ENCODE data around the gene DNMT3A. TPM values are rescaled to one million over a fixed set of nuclear protein-coding genes. Genes with fewer than 3 reads are reported as not detected.

The DNMT3A gene
- total RNA-seq (10 to 100 TPM; 77.9 to 80.7 TPM), polyA plus RNA-seq (19.4 TPM)

DNA sequence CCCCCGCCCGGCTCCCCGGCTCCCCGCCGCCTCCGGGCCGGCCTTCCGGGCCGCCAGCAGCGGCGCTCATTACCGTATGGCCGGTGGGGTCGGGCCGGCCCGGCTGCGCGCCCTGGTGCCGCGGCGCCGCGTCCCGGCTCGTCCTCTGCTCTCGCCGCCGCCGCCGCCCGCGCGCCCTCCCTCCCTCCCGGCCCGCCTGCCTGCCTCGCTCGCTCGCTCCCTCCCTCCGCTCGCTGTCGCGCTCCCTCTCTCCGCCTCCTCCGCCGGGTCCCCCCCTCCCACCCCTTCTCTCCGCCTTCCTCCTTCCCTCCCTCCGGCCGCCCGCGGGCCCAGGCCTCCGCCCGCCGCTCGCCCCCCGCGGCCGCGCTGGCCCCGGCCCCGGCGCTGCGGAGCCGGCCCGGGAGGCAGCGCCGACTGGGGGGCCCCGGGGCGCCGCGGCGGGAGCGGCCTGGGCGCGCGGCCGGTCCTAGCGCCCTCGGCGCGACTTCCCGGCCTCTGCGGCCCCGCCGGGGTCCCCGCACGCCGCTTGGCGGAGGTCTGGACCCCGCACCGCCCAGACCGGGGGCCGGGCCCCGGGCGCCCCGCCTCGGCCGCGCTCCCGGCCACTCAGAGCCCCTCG lies at the start of gene DNMT3A:
Gene DNMT3A, minus strand, starts transcription at position 173 of the 619 bp plus-strand sequence. CDS start 27,941 bp downstream, outside the sequence.
- Mint-ChIP-seq H3K9me3 (no peaks in the 10 kb centered on the region), H3K27me3 (peaks cover 0 to 1% of the 10 kb centered on the region in 2 donors), H3K27ac (peak within 1 kb of the TSS in 4 of 8 donors; percentile 12 to 81 (median 42)), H3K4me3 (peak within 1 kb of the TSS; percentile 71 to 91 (median 77)), H3K4me1 (peaks cover 22 to 33% (median 27%) of the 10 kb centered on the region in 3 donors), H3K36me3 (peaks cover 0 to 3% (median 0%) of the 10 kb centered on the region in 3 donors)
- peak; percentile 37 to 69 (median 47) for DNase-seq
- POLR2A ChIA-PET, result interaction anchor here (0.7 to 1.0 kb wide), 3 partner anchors 34 to 65 kb away, joined by 3 to 5 read pairs (median 3); no protein-coding TSS in a partner anchor
- H3K4me1 ChIP-seq (ENCODE audit: insufficient read depth, low read length), result peaks cover 30% of the 10 kb centered on the region
- H3K4me3 ChIP-seq (ENCODE audit: low read length), result peak within 1 kb of the TSS; percentile 20
- no peaks in the 10 kb centered on the region for H3K36me3 ChIP-seq (ENCODE audit: insufficient read depth, low read length)
- H3K27ac ChIP-seq (ENCODE audit: low read depth, low read length), result no peak within 1 kb of the TSS
- no peaks in the 10 kb centered on the region for H3K27me3 ChIP-seq (ENCODE audit: insufficient read depth, low read length, poor library complexity, severe bottlenecking)
- CTCF ChIA-PET, result interaction anchor here (0.7 to 3.2 kb wide), 8 partner anchors 20 to 265 kb away, joined by 3 to 13 read pairs (median 6); no protein-coding TSS in a partner anchor
- H3K9me3 ChIP-seq (ENCODE audit: low read length), result no peaks in the 10 kb centered on the region

GRCh38 chr2:25389161-25389560 lies 47.4 kb upstream of the DNMT3A start:
- Mint-ChIP-seq H3K4me1 (peaks cover 0 to 4% (median 3%) of the 10 kb centered on the region in 3 donors), H3K27me3 (peaks cover 0 to 2% of the 10 kb centered on the region in 2 donors), H3K27ac (no peak overlapping the region), H3K4me3 (no peak overlapping the region), H3K36me3 (peaks cover 17 to 48% (median 23%) of the 10 kb centered on the region in 3 donors), H3K9me3 (no peaks in the 10 kb centered on the region)
- Histone ChIP-seq H3K27me3 (ENCODE audit: insufficient read depth, low read length, poor library complexity, severe bottlenecking) (no peaks in the 10 kb centered on the region), H3K36me3 (ENCODE audit: insufficient read depth, low read length) (no peaks in the 10 kb centered on the region), H3K9me3 (ENCODE audit: low read length) (no peaks in the 10 kb centered on the region), H3K27ac (ENCODE audit: low read depth, low read length) (no peak overlapping the region), H3K4me3 (ENCODE audit: low read length) (no peak overlapping the region), H3K4me1 (ENCODE audit: insufficient read depth, low read length) (no peaks in the 10 kb centered on the region)
- POLR2A ChIA-PET, result interaction anchor here (0.6 kb wide), 1 partner anchor 506 kb away, joined by 3 read pairs; no protein-coding TSS in a partner anchor
- CTCF ChIA-PET, result interaction anchor here (0.9 to 1.0 kb wide), 2 partner anchors 8 to 13 kb away, joined by 3 to 4 read pairs; no protein-coding TSS in a partner anchor
- DNase-seq, result no peak

- Mint-ChIP-seq H3K27me3 (peaks cover 0 to 2% of the 10 kb centered on the region in 2 donors), H3K9me3 (no peaks in the 10 kb centered on the region), H3K36me3 (peaks cover 17 to 50% (median 23%) of the 10 kb centered on the region in 3 donors), H3K4me3 (no peak overlapping the region), H3K4me1 (peaks cover 0 to 4% (median 3%) of the 10 kb centered on the region in 3 donors), H3K27ac (peak overlapping the region in 3 of 8 donors; percentile 14 to 57 (median 40))
- no peak for DNase-seq
- ChIA-PET CTCF (interaction anchor here (0.9 to 1.1 kb wide), 2 partner anchors 9 to 26 kb away, joined by 3 to 4 read pairs; no protein-coding TSS in a partner anchor), POLR2A (interaction anchor here (0.6 kb wide), 1 partner anchor 507 kb away, joined by 3 read pairs; no protein-coding TSS in a partner anchor)
- no peaks in the 10 kb centered on the region for H3K4me1 ChIP-seq (ENCODE audit: insufficient read depth, low read length)
- H3K27ac ChIP-seq (ENCODE audit: low read depth, low read length), result no peak overlapping the region
- no peaks in the 10 kb centered on the region for H3K9me3 ChIP-seq (ENCODE audit: low read length)
- no peak overlapping the region for H3K4me3 ChIP-seq (ENCODE audit: low read length)
- H3K27me3 ChIP-seq (ENCODE audit: insufficient read depth, low read length, poor library complexity, severe bottlenecking), result no peaks in the 10 kb centered on the region
- no peaks in the 10 kb centered on the region for H3K36me3 ChIP-seq (ENCODE audit: insufficient read depth, low read length)
Observed at GRCh38 chr2:25388491-25388890, 46.8 kb upstream of the DNMT3A start.

DNA sequence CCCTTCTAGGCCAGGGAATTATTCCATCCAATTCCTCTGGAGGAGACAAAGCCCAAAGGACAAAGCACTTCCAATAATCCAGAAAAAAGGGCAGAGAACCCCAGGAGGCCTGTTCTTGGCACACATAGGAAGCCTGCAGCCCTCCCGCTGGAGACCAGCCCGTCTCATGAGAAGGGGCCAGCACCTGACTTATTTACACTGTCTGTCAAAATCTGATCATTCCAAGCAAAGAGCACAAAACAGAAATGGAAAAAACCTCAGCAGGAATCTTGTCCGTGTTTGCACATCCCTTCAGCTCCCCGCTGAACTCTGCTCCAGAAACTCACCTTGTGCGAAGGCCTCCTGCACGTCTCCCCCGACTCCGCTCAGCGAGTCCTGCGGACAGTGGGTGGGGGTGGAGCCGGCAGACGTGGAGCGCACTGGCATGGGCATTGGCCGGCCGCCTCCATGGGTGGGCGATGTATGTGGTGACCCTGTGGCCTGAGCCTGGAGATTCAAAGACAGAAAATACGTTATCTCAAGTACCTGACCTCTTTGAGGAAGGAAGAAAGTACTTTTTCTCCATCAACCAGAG lies 46.2 kb upstream of the DNMT3A start:
- no peak overlapping the region for H3K4me3 ChIP-seq (ENCODE audit: low read length)
- Mint-ChIP-seq H3K27me3 (peaks cover 0 to 2% of the 10 kb centered on the region in 2 donors), H3K9me3 (no peaks in the 10 kb centered on the region), H3K4me1 (peaks cover 0 to 4% (median 3%) of the 10 kb centered on the region in 3 donors), H3K4me3 (no peak overlapping the region), H3K36me3 (peaks cover 17 to 48% (median 23%) of the 10 kb centered on the region in 3 donors), H3K27ac (peak overlapping the region in 1 of 8 donors; percentile 16)
- H3K4me1 ChIP-seq (ENCODE audit: insufficient read depth, low read length), result no peaks in the 10 kb centered on the region
- no peak overlapping the region for H3K27ac ChIP-seq (ENCODE audit: low read depth, low read length)
- ChIA-PET POLR2A (no interaction called here), CTCF (interaction anchor here (1.1 kb wide), 1 partner anchor 26 kb away, joined by 3 read pairs; no protein-coding TSS in a partner anchor)
- no peaks in the 10 kb centered on the region for H3K9me3 ChIP-seq (ENCODE audit: low read length)
- no peaks in the 10 kb centered on the region for H3K27me3 ChIP-seq (ENCODE audit: insufficient read depth, low read length, poor library complexity, severe bottlenecking)
- DNase-seq, result no peak
- H3K36me3 ChIP-seq (ENCODE audit: insufficient read depth, low read length), result no peaks in the 10 kb centered on the region

DNA sequence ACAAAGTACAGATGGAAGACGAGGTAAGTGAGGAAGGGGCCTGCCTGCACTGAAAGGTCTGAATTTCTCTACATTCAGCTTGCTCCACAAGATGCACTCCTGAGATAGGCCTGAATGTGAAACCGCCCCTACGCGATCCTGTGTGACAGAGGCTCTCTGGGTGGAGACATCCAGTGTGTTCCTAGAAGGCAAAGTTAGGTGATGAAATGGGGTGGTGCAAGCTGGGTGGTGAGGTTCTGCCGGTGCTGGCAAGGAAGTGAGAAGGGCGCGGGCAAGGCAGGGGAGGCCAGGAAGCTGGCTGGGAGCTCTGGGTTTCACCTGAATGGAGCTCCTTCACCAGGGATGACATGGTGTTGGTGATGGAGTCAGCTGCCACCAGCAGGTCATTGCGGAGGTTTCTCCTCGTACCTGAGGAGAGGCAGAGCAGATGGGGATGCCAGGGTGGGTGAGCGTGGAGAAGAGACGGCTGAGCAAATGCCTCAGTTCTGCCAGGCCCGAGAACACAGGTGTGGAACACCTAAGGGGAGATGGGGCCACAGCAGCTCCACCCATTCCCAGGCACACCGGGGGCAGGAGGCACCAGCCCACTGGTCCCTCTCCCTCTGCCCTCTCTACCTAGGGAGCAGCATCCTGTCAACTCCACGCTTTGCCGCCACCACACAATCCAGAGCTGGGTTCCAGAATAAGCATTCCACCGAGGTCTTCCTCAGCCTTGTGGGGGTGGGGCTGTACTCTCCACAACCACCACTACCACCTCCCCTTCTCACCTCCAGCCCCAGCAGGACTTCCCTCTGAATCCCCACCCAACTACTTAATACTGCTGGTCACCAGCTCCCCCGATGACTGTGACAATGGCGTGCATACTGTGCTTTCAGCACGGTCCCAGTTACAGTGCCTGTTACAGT lies 45.5 kb upstream of the DNMT3A start:
- H3K9me3 Mint-ChIP-seq, result no peaks in the 10 kb centered on the region
- Histone ChIP-seq H3K4me3 (ENCODE audit: low read length) (no peak overlapping the region), H3K9me3 (ENCODE audit: low read length) (no peaks in the 10 kb centered on the region), H3K36me3 (ENCODE audit: insufficient read depth, low read length) (no peaks in the 10 kb centered on the region), H3K4me1 (ENCODE audit: insufficient read depth, low read length) (no peaks in the 10 kb centered on the region), H3K27me3 (ENCODE audit: insufficient read depth, low read length, poor library complexity, severe bottlenecking) (no peaks in the 10 kb centered on the region), H3K27ac (ENCODE audit: low read depth, low read length) (no peak overlapping the region)
- no peak overlapping the region for H3K27ac Mint-ChIP-seq
- H3K27me3 Mint-ChIP-seq, result peaks cover 0 to 2% of the 10 kb centered on the region in 2 donors
- no peak overlapping the region for H3K4me3 Mint-ChIP-seq
- peaks cover 18 to 48% (median 23%) of the 10 kb centered on the region in 3 donors for H3K36me3 Mint-ChIP-seq
- ChIA-PET CTCF (interaction anchor here (1.1 kb wide), 1 partner anchor 25 kb away, joined by 3 read pairs; no protein-coding TSS in a partner anchor), POLR2A (interaction anchor here (0.5 kb wide), 1 partner anchor 1373 kb away, joined by 3 read pairs; no protein-coding TSS in a partner anchor)
- peaks cover 0 to 4% (median 3%) of the 10 kb centered on the region in 3 donors for H3K4me1 Mint-ChIP-seq
- DNase-seq, result no peak

GRCh38 chr2:25385910-25386309 lies 44.2 kb upstream of the DNMT3A start:
- no peak overlapping the region for H3K4me3 ChIP-seq (ENCODE audit: low read length)
- no peaks in the 10 kb centered on the region for H3K9me3 Mint-ChIP-seq
- H3K4me3 Mint-ChIP-seq, result no peak overlapping the region
- H3K27me3 ChIP-seq (ENCODE audit: insufficient read depth, low read length, poor library complexity, severe bottlenecking), result no peaks in the 10 kb centered on the region
- no peaks in the 10 kb centered on the region for H3K4me1 ChIP-seq (ENCODE audit: insufficient read depth, low read length)
- peaks cover 0 to 5% (median 4%) of the 10 kb centered on the region in 3 donors for H3K4me1 Mint-ChIP-seq
- ChIA-PET CTCF (interaction anchor here (0.8 to 2.1 kb wide), 3 partner anchors 9 to 14 kb away, joined by 3 to 8 read pairs (median 3); no protein-coding TSS in a partner anchor), POLR2A (no interaction called here)
- H3K36me3 Mint-ChIP-seq, result peaks cover 19 to 46% (median 23%) of the 10 kb centered on the region in 3 donors
- H3K27ac ChIP-seq (ENCODE audit: low read depth, low read length), result no peak overlapping the region
- no peak for DNase-seq
- H3K27me3 Mint-ChIP-seq, result peaks cover 0 to 4% of the 10 kb centered on the region in 2 donors
- H3K27ac Mint-ChIP-seq, result no peak overlapping the region
- no peaks in the 10 kb centered on the region for H3K36me3 ChIP-seq (ENCODE audit: insufficient read depth, low read length)
- H3K9me3 ChIP-seq (ENCODE audit: low read length), result no peaks in the 10 kb centered on the region

DNA sequence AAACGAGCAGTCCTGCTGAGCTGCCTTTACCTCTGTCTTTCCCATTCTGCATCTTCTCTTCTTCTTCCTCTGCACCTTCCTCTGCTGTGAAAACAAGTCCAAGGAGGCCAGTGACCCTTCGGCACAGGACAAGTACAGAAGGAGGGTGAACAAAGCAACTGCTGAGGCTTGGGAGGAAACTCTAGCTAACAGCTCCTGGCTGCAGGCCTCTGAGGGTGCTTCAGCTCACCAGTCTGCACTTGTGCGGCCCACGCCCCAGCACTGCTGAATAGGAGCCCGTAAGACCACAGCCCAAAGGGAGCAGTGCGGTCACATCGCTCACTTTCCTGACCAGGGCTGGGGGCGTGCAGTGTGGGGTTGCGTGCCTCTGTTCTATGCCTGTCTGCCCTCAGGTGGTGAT lies 42.1 kb upstream of the DNMT3A start:
- Mint-ChIP-seq H3K27ac (no peak overlapping the region), H3K4me1 (peaks cover 5 to 16% (median 10%) of the 10 kb centered on the region in 3 donors), H3K9me3 (no peaks in the 10 kb centered on the region), H3K27me3 (peaks cover 0 to 4% of the 10 kb centered on the region in 2 donors), H3K36me3 (peaks cover 20 to 36% (median 25%) of the 10 kb centered on the region in 3 donors), H3K4me3 (no peak overlapping the region)
- DNase-seq, result no peak
- Histone ChIP-seq H3K36me3 (ENCODE audit: insufficient read depth, low read length) (no peaks in the 10 kb centered on the region), H3K4me1 (ENCODE audit: insufficient read depth, low read length) (peaks cover 9% of the 10 kb centered on the region), H3K9me3 (ENCODE audit: low read length) (no peaks in the 10 kb centered on the region), H3K27me3 (ENCODE audit: insufficient read depth, low read length, poor library complexity, severe bottlenecking) (no peaks in the 10 kb centered on the region), H3K27ac (ENCODE audit: low read depth, low read length) (no peak overlapping the region), H3K4me3 (ENCODE audit: low read length) (no peak overlapping the region)
- POLR2A ChIA-PET, result no interaction called here
- CTCF ChIA-PET, result interaction anchor here (2.2 kb wide), 1 partner anchor 22 kb away, joined by 13 read pairs; no protein-coding TSS in a partner anchor

All from CD8-positive, alpha-beta memory T cell (primary cell).